ENCODE data around the gene DYNLL1. TPM values are rescaled to one million over a fixed set of nuclear protein-coding genes. Genes with fewer than 3 reads are reported as not detected.

DYNLL1 gene
- total RNA-seq, 5 donors from 2014 or later (not counting 1 experiment from before 2014, with no cell fraction given), result 47.2 to 90.1 (median 75.5) TPM

DNA sequence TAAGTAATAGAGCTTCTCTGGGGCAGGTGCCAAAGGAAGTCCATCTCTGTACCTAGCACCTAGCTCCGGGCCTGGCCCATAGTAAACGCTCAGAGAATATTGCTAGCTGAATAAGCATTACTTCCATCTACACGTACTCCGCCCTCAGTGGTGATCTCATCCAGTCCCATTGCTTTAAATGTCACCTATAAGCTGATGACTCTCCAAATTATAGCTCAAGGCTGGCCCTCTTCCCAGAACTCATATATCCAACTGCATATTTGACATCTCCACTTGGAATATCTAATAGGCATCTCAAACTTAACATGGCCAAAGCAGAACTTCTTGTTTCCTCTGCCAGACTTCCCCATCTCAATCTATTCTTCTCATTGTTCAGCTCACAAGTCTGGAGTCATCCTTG, 6.9 kb upstream of the DYNLL1 start:
- H3K4me1 ChIP-seq (ENCODE audit: control insufficient read depth in 1 of 2, extremely low read depth in 1 of 2, insufficient read depth in 2 of 2, low read length in 2 of 2), result no peaks in the 10 kb centered on the region
- no peaks in the 10 kb centered on the region for H3K9me3 Mint-ChIP-seq
- H3K36me3 Mint-ChIP-seq, result no peaks in the 10 kb centered on the region
- ATAC-seq (replicated peaks in 1 of 4) (no peak), DNase-seq (no peak)
- H3K27ac ChIP-seq (ENCODE audit: low read length), result no peak overlapping the region
- H3K36me3 ChIP-seq (ENCODE audit: control insufficient read depth in 2 of 2, extremely low read depth in 1 of 2, insufficient read depth in 1 of 2, low read length in 1 of 2), result no peaks in the 10 kb centered on the region
- H3K4me3 ChIP-seq (ENCODE audit: control insufficient read depth in 1 of 2, extremely low read depth in 1 of 2, low read length in 1 of 2), result no peak overlapping the region
- H3K27ac Mint-ChIP-seq, result no peak overlapping the region
- H3K9me3 ChIP-seq, result no peaks in the 10 kb centered on the region
- 98% methylated on average over 4 of the region's 4 CpGs for WGBS (ENCODE audit: insufficient coverage)
- no peaks in the 10 kb centered on the region for H3K27me3 ChIP-seq (replicated peaks in 1 of 2; ENCODE audit: control insufficient read depth in 2 of 2, extremely low read depth in 1 of 2, insufficient read depth in 2 of 2, low read length in 1 of 2)
- ChIA-PET POLR2A (no interaction called here), CTCF (no interaction called here)
- no peak overlapping the region for H3K4me3 Mint-ChIP-seq
- H3K27me3 Mint-ChIP-seq, result no peaks in the 10 kb centered on the region
- no peaks in the 10 kb centered on the region for H3K4me1 Mint-ChIP-seq

DNA sequence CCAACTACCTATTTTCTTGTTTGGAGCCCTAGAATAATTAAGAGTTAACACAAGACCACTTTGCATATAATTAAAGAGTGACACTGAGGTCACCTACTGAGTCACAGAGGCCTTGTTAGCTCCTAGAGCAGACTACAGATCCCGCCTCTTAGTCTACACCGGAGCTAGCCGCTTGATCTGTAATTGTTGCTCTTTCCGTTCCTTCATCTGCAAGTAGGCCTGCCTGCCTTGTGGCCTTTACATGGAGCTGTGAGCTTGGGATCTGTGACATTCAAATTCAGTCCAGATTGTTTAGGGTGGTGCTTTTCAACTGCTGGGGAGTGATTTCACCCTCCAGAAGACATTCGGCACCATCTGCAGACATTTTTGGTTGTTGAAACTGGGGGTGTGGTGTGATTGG, 5.6 kb upstream of the DYNLL1 start:
- POLR2A ChIA-PET, result no interaction called here
- no peak for DNase-seq
- Histone ChIP-seq H3K27ac (ENCODE audit: low read length) (no peak overlapping the region), H3K9me3 (no peaks in the 10 kb centered on the region), H3K27me3 (replicated peaks in 1 of 2; ENCODE audit: control insufficient read depth in 2 of 2, extremely low read depth in 1 of 2, insufficient read depth in 2 of 2, low read length in 1 of 2) (no peaks in the 10 kb centered on the region), H3K4me1 (ENCODE audit: control insufficient read depth in 1 of 2, extremely low read depth in 1 of 2, insufficient read depth in 2 of 2, low read length in 2 of 2) (peaks cover 4 to 5% of the 10 kb centered on the region in 2 experiments), H3K4me3 (ENCODE audit: control insufficient read depth in 1 of 2, extremely low read depth in 1 of 2, low read length in 1 of 2) (no peak overlapping the region), H3K36me3 (ENCODE audit: control insufficient read depth in 2 of 2, extremely low read depth in 1 of 2, insufficient read depth in 1 of 2, low read length in 1 of 2) (no peaks in the 10 kb centered on the region)
- no CpG with 5 or more reads among the region's 5 CpGs for WGBS (ENCODE audit: insufficient coverage)
- H3K4me1 Mint-ChIP-seq, result peaks cover 0 to 7% (median 6%) of the 10 kb centered on the region in 3 donors
- H3K27ac Mint-ChIP-seq, result no peak overlapping the region
- CTCF ChIA-PET, result no interaction called here
- no peak overlapping the region for H3K4me3 Mint-ChIP-seq
- ATAC-seq (replicated peaks in 1 of 4), result no peak
- no peaks in the 10 kb centered on the region for H3K36me3 Mint-ChIP-seq
- no peaks in the 10 kb centered on the region for H3K9me3 Mint-ChIP-seq
- H3K27me3 Mint-ChIP-seq, result no peaks in the 10 kb centered on the region

DNA sequence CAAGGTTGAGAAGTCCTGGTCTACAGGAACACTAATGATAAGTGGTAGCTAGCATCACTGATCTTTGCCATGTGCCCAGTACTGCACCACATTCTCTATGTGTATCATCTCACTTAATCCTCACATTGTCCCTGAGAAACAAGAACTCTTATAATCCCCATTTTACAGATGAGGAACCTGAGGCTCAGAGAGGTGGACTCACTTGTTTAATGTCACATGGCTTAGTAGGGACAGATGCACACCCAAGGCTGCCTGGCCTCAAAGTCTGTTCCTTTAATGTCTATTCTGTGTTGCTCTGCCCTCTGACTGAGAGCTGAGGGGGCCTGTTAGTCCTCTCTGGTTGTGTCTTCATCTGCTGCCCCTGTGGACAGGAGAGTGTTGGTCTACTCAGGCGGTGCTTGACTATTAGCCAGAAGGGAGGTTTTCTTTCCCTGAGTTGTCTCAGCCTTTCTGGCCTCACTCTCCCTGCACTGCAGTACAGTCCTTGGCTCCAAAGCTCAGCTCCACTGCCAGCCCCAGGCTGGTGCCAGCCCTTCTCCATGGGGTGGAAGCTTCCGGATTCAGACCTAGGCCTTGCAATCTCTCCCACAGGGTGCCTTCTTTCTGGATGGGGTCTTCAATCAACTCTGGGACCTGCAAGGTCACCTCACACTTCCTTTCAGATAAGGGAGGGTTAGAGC, 4.9 kb upstream of the DYNLL1 start:
- DNase-seq (no peak), ATAC-seq (replicated peaks in 1 of 4) (no peak)
- H3K27ac Mint-ChIP-seq, result no peak overlapping the region
- no peaks in the 10 kb centered on the region for H3K27me3 Mint-ChIP-seq
- Histone ChIP-seq H3K36me3 (ENCODE audit: control insufficient read depth in 2 of 2, extremely low read depth in 1 of 2, insufficient read depth in 1 of 2, low read length in 1 of 2) (no peaks in the 10 kb centered on the region), H3K4me3 (ENCODE audit: control insufficient read depth in 1 of 2, extremely low read depth in 1 of 2, low read length in 1 of 2) (no peak overlapping the region), H3K27ac (ENCODE audit: low read length) (no peak overlapping the region), H3K9me3 (no peaks in the 10 kb centered on the region), H3K27me3 (replicated peaks in 1 of 2; ENCODE audit: control insufficient read depth in 2 of 2, extremely low read depth in 1 of 2, insufficient read depth in 2 of 2, low read length in 1 of 2) (no peaks in the 10 kb centered on the region), H3K4me1 (ENCODE audit: control insufficient read depth in 1 of 2, extremely low read depth in 1 of 2, insufficient read depth in 2 of 2, low read length in 2 of 2) (peaks cover 4 to 6% of the 10 kb centered on the region in 2 experiments)
- no peaks in the 10 kb centered on the region for H3K9me3 Mint-ChIP-seq
- H3K36me3 Mint-ChIP-seq, result no peaks in the 10 kb centered on the region
- peaks cover 5 to 10% (median 10%) of the 10 kb centered on the region in 3 donors for H3K4me1 Mint-ChIP-seq
- H3K4me3 Mint-ChIP-seq, result no peak overlapping the region
- WGBS (ENCODE audit: insufficient coverage), result no CpG with 5 or more reads among the region's 2 CpGs
- CTCF ChIA-PET, result interaction anchor here in 1 of 2 donors (0.6 kb wide), 1 partner anchor 619 kb away, joined by 3 read pairs; no protein-coding TSS in a partner anchor
- POLR2A ChIA-PET, result interaction anchor here in 1 of 2 donors (0.6 kb wide), 1 partner anchor 538 kb away, joined by 3 read pairs; no protein-coding TSS in a partner anchor

- Histone ChIP-seq H3K4me3 (ENCODE audit: control insufficient read depth in 1 of 2, extremely low read depth in 1 of 2, low read length in 1 of 2) (peak overlapping the region; percentile 83 to 97), H3K9me3 (no peaks in the 10 kb centered on the region), H3K36me3 (ENCODE audit: control insufficient read depth in 2 of 2, extremely low read depth in 1 of 2, insufficient read depth in 1 of 2, low read length in 1 of 2) (peaks cover 0 to 6% of the 10 kb centered on the region in 2 donors), H3K4me1 (ENCODE audit: control insufficient read depth in 1 of 2, extremely low read depth in 1 of 2, insufficient read depth in 2 of 2, low read length in 2 of 2) (peaks cover 15 to 16% of the 10 kb centered on the region in 2 experiments), H3K27me3 (replicated peaks in 1 of 2; ENCODE audit: control insufficient read depth in 2 of 2, extremely low read depth in 1 of 2, insufficient read depth in 2 of 2, low read length in 1 of 2) (no peaks in the 10 kb centered on the region), H3K27ac (ENCODE audit: low read length) (peak overlapping the region; percentile 63)
- CTCF ChIA-PET, result interaction anchor here in 1 of 2 donors (0.6 to 1.6 kb wide), 3 partner anchors 26 to 169 kb away, joined by 3 to 9 read pairs (median 5); partner anchors contain the start of gene SRSF9
- WGBS (ENCODE audit: insufficient coverage), result 63% methylated on average over 12 of the region's 17 CpGs
- no peaks in the 10 kb centered on the region for H3K9me3 Mint-ChIP-seq
- peak in 3 of 4 experiments; percentile 1 to 3 (median 1) for ATAC-seq (replicated peaks in 1 of 4)
- H3K27me3 Mint-ChIP-seq, result no peaks in the 10 kb centered on the region
- POLR2A ChIA-PET, result interaction anchor here (0.5 to 2.1 kb wide), 6 partner anchors 10 to 294 kb away, joined by 3 to 6 read pairs (median 3); partner anchors contain the start of genes COQ5 (in 1 of the 2) and RPLP0 (in 1 of the 2)
- peaks cover 24 to 33% (median 25%) of the 10 kb centered on the region in 3 donors for H3K4me1 Mint-ChIP-seq
- peak in 2 of 35 experiments; percentile 3 to 4 for DNase-seq
- peak overlapping the region; percentile 88 to 96 (median 91) for H3K4me3 Mint-ChIP-seq
- peaks cover 10% of the 10 kb centered on the region for H3K36me3 Mint-ChIP-seq
- H3K27ac Mint-ChIP-seq, result peak overlapping the region; percentile 21 to 68
These were observed 655 bp upstream of the DYNLL1 start for GRCh38 chr12:120495186-120495730.

DNA sequence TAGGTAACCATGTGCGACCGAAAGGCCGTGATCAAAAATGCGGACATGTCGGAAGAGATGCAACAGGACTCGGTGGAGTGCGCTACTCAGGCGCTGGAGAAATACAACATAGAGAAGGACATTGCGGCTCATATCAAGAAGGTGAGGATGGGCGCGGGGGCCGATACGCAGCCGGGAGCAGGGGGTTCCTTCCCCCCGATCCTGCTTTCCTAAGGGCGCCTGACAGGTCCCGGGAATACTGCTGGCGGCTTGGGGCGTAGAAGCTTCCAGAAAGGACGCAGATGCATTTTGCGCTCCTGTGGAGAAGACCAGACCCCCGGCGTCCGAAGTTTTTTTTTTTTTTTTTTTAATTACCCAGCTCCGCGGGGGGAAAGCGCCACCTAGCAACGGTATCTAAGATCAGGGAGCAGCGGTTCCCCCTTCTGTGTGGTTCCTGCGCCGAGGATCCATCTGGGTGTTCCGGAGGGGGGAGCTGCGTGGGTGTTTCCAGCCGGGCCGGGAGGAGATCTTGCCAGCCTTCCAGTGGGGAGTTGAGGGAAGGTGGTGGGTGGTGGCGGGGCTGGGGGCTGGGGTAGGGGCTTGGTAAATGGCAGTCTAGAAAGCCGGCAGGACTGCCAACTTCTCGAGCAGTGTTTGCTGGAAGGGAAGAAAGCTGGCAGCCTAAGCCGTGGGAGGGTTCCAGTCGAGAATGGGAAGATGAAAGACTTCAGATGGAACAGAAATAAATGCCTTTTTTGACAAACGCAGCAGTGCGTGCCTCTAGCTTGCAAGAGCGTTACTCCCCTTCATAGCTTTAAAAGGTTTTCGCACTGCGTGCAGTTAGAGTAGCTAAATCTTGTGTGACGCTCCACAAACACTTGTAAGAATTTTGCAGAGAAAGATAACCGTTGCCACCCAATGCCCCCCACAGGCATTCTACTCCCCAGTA, 764 bp downstream of the DYNLL1 start:
- Histone ChIP-seq H3K9me3 (no peaks in the 10 kb centered on the region), H3K36me3 (ENCODE audit: control insufficient read depth in 2 of 2, extremely low read depth in 1 of 2, insufficient read depth in 1 of 2, low read length in 1 of 2) (peaks cover 0 to 9% of the 10 kb centered on the region in 2 donors), H3K27ac (ENCODE audit: low read length) (peak overlapping the region; percentile 42), H3K27me3 (replicated peaks in 1 of 2; ENCODE audit: control insufficient read depth in 2 of 2, extremely low read depth in 1 of 2, insufficient read depth in 2 of 2, low read length in 1 of 2) (no peaks in the 10 kb centered on the region), H3K4me1 (ENCODE audit: control insufficient read depth in 1 of 2, extremely low read depth in 1 of 2, insufficient read depth in 2 of 2, low read length in 2 of 2) (peaks cover 15 to 16% of the 10 kb centered on the region in 2 experiments), H3K4me3 (ENCODE audit: control insufficient read depth in 1 of 2, extremely low read depth in 1 of 2, low read length in 1 of 2) (peak overlapping the region; percentile 83 to 97)
- ChIA-PET POLR2A (interaction anchor here (0.6 to 2.1 kb wide), 11 partner anchors 9 to 295 kb away, joined by 3 to 10 read pairs (median 3); partner anchors contain the start of genes COQ5 (in 2 of the 2), RNU4-2 (in 1 of the 2) and RPLP0 (in 1 of the 2)), CTCF (interaction anchor here (0.6 to 1.6 kb wide), 10 partner anchors 23 to 1570 kb away, joined by 3 to 9 read pairs (median 4); partner anchors contain the start of gene SRSF9 (in 1 of the 2))
- Mint-ChIP-seq H3K36me3 (peaks cover 15% of the 10 kb centered on the region), H3K27me3 (no peaks in the 10 kb centered on the region), H3K4me3 (peak overlapping the region; percentile 88 to 96 (median 91)), H3K27ac (peak overlapping the region; percentile 90 to 93), H3K9me3 (no peaks in the 10 kb centered on the region), H3K4me1 (peaks cover 29 to 37% (median 33%) of the 10 kb centered on the region in 3 donors)
- WGBS (ENCODE audit: insufficient coverage), result under 1% methylated on average over 33 of the region's 47 CpGs
- DNase-seq (peak in 33 of 35 experiments; percentile 7 to 76 (median 32)), ATAC-seq (replicated peaks in 1 of 4) (peak; percentile 26 to 43 (median 35))
